ENCODE data around the gene PPP1R18.
A peak's percentile ranks its signal among the peaks of the same experiment; 100 is the strongest.

Gene PPP1R18

GRCh38 chr6:30689022-30689865 is 2.8 kb upstream of the PPP1R18 start:
- DNase-seq = no peak

GRCh38 chr6:30688569-30688968 is 2.1 kb upstream of the PPP1R18 start:
- no peak for DNase-seq

GRCh38 chr6:30687659-30688431 is 1.4 kb upstream of the PPP1R18 start:
- no peak for DNase-seq

GRCh38 chr6:30686908-30687658 is 638 bp upstream of the PPP1R18 start:
- peak; percentile 46 to 80 (median 63) for DNase-seq

- DNase-seq = no peak
Measured at GRCh38 chr6:30685157-30686008, 1.1 kb downstream of the PPP1R18 start.

GRCh38 chr6:30684386-30685156 is 1.9 kb downstream of the PPP1R18 start:
- peak in 5 of 6 experiments; percentile 17 to 51 (median 31) for DNase-seq

GRCh38 chr6:30683980-30684338 is 2.5 kb downstream of the PPP1R18 start:
- DNase-seq = no peak

- DNase-seq = no peak
Measured at GRCh38 chr6:30683183-30683979, 3.1 kb downstream of the PPP1R18 start.

- peak; percentile 75 to 90 (median 85) for DNase-seq
Measured at GRCh38 chr6:30682143-30683117, 4.0 kb downstream of the PPP1R18 start.

- DNase-seq = no peak
Measured at GRCh38 chr6:30681766-30682142, 4.7 kb downstream of the PPP1R18 start.

- no peak for DNase-seq
Measured at GRCh38 chr6:30679765-30680535, 6.5 kb downstream of the PPP1R18 start.

GRCh38 chr6:30678964-30679726 is 7.3 kb downstream of the PPP1R18 start:
- DNase-seq = peak; percentile 80 to 95 (median 88)

GRCh38 chr6:30676660-30677285 is 9.7 kb downstream of the PPP1R18 start:
- no peak for DNase-seq

GRCh38 chr6:30672445-30673253 is 13.8 kb downstream of the PPP1R18 start, which contains the start of gene DHX16:
Gene DHX16 (minus strand): TSS chr6:30673006. CDS start chr6:30672841, 165 bp downstream.
- DNase-seq = peak; percentile 71 to 86 (median 81)

GRCh38 chr6:30670760-30671527 is 15.5 kb downstream of the PPP1R18 start:
- no peak for DNase-seq

Data from stimulated activated naive CD4-positive, alpha-beta T cell (primary cell).